ENCODE measurements around the gene MTMR4.
"Not testable (repeated sequence)": the region's sequence is repeated elsewhere in the genome, so short reads cannot be mapped to it uniquely, and the experiment has no call there.

MTMR4 gene

GRCh38 chr17:58488428-58488890 is 26.0 kb downstream of the MTMR4 start:
- ATAC-seq = no peak

GRCh38 chr17:58487589-58488427 is 26.6 kb downstream of the MTMR4 start, which contains the start of gene HSF5:
TSS of gene HSF5 (minus strand) at chr17:58488408. CDS start at chr17:58488274, 134 bp downstream.
- ATAC-seq = peak; percentile 83 to 85

- no peak for ATAC-seq
These were observed 29.8 kb downstream of the MTMR4 start for GRCh38 chr17:58484600-58484999.

DNA sequence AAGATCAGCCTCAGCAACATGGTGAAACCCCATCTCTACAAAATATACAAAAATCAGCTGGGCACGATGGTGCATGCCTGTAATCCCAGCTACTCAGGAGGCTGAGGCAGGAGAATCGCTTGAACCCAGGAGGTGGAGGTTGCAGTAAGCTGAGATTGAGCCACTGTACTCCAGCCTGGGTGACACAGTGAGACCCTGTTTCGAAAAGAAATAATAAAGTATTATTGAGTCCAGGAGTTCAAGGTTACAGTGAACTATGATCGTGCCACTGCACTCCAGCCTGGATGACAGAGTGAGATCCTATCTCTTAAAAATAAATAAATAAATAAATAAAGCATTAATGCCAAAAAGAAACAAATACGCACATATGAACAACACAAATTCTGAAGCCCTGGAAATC is 32.6 kb downstream of the MTMR4 start:
- ATAC-seq = not testable (repeated sequence)

DNA sequence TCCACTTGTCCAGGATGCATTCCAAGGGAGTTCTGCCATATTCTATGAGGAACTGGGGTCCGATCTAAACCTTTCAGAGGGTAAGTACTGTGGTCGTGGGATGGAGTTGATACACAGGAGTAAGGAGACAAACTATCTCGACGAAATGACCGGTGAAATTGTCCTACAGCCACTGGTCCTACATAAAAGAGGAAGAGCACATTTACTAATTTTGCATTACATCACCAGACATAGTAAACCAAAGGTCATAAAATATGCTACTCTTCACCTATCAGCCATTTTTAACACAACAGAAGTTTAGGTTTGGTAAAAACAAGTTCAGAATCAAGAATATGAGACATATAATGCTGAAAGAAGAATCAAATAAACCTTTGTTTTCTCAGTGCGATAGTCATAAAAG is 34.3 kb downstream of the MTMR4 start:
- no peak for ATAC-seq

GRCh38 chr17:58476812-58477211 is 37.6 kb downstream of the MTMR4 start:
- ATAC-seq = no peak

- no peak for ATAC-seq
These were observed 38.5 kb downstream of the MTMR4 start for GRCh38 chr17:58475985-58476384.

- no peak for ATAC-seq
These were observed 44.1 kb downstream of the MTMR4 start for GRCh38 chr17:58470356-58470755.

DNA sequence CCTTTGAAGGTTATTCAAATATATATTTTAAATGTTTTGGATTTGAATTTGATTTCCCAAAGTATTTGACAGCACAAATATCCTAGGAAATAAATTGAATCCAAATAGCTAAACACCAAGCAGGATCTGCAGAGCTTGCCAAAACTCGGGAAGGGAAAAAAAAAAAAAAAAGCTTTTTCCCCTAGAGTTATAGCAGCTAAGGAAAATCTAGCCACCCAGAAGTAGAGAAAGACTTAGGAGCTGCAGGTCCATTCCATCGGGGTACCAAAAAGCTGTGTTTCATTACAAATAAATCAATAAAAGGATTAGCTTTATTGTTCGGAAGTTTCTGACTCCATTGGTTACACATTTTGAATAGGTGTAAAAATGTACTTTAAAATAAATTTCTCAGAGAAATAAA is 45.5 kb downstream of the MTMR4 start:
- ATAC-seq = no peak

DNA sequence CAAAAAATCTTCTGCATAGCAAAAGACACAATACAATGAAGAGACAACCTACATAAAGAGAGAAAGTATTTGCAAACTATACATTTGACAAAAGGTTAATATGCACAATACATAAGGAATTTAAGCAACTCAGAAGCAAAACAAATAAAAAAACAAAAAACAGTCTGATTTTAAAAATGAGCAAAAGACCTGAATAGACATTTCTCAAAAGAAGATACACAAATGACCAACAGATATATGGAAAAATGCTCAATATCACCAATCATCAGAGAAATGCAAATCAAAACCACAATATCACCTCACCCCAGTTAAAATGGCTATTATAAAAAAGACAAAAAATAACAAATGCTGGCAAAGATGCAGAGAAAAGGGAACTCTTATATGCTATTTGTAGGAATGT is 58.9 kb downstream of the MTMR4 start:
- no peak for ATAC-seq

DNA sequence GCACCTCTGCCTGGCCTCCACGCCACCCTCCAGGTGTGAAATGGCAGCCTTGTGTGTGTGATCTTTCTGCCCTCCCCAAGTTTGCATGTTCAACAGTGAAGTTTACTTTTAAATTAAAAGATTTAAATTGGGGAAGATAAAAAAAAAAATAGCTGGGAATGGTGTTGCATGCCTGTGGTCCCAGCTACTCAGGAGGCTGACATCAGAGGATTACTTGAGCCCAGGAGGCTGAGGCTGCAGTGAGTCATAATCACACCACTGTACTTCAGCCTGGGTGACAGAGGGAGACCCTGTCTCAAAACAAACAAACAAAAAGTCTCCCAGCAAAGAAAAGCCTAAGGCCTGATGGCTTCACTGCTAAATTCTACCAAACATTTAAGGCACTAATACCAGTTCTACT is 61.7 kb downstream of the MTMR4 start:
- no peak for ATAC-seq

DNA sequence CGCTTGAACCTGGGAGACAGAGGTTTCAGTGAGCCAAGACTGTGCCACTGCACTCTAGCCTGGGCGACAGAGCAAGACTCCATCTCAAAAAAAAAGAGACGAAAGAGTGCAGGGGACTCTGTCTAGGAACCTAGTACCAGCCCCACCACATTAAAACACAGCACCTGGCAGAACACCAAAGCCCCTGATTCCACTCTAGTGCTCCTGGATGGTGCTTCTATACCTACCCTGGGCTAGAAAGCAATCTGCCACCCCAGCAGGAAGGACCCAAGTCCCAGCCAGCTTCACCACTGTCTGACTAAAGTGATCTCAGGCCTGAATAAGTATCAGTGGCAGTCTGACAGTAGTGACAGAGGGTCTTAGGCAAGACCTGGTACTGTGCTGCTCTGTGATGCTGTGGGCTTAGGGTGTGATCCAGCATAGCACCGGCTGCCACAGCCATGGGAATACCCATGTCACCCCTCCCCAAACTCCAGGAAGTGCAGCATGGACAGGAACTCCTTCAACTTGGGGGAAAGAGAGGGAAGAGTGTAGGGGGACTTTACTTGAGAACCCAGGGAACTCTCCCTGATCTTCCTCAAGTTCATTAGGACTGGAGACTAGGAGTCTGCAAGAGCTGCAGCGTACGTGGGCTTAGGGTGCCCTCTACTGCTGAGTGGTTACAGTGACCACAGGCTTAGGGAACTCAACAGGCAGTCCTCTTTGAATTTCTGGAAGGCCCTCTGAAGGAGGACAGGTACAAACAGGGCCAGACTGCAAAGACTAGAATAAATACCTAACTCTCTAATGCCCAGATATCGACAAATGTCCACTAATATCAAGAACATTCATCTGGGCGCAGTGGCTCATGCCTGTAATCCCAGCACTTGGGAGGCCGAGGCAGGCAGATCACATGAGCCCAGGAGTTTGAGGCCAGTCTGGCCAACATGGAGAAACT is 67.1 kb downstream of the MTMR4 start:
- peak; percentile 76 to 88 for ATAC-seq

GRCh38 chr17:58446086-58446485 is 68.4 kb downstream of the MTMR4 start:
- no peak for ATAC-seq
